ENCODE results near the gene PLCB2.
A peak's percentile ranks its signal among the peaks of the same experiment; 100 is the strongest.

PLCB2 gene

DNA sequence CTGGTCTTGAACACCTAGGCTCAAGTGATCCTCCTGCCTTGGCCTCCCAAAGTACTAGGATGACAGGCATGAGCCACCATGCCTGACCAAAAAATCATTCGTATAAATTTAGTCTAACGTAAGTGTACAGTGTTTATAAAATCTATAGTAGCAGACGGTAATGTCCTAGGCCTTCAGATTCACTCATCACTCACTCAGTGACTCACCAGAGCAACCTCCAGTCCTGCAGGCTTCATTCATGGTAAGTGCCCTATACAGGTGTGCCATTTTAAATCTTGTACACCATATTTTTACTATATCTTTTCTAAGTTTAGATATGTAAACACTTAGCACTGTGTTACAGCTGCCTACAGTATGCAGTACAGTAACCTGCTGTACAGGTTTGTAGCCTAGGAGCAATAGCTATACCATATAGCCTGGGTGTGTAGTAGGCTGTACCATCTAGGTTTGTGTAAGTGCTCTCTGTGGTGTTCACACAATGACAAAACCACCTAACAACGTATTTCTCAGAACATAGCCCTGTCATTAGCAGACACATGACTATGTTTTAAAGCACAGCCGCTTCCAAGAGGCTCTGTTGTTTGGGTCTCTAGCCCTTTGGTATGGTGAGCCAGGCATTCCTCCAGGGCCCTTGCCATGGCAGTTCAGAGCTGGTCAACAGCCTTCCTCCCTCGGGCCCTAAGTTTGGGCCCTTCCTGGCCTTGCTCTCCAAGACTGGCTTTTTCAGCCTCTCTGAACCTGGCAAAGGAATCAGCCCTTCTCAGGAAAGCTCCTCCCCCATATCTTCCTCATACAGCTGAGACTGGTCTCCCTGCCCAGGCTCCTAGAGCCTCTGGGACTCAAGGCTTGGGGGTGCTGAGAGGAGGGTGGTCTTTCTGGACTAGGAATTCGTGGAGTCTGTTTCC, 34.9 kb upstream of the PLCB2 start:
- Histone ChIP-seq H3K9me3 (ENCODE audit: severe bottlenecking) (no peaks in the 10 kb centered on the region), H3K27me3 (ENCODE audit: insufficient read depth, low read depth, severe bottlenecking) (no peaks in the 10 kb centered on the region), H3K4me3 (ENCODE audit: low read depth, low read length) (no peak overlapping the region), H3K36me3 (no peaks in the 10 kb centered on the region), H3K27ac (no peak overlapping the region)
- TF ChIP-seq, protein P1, sequence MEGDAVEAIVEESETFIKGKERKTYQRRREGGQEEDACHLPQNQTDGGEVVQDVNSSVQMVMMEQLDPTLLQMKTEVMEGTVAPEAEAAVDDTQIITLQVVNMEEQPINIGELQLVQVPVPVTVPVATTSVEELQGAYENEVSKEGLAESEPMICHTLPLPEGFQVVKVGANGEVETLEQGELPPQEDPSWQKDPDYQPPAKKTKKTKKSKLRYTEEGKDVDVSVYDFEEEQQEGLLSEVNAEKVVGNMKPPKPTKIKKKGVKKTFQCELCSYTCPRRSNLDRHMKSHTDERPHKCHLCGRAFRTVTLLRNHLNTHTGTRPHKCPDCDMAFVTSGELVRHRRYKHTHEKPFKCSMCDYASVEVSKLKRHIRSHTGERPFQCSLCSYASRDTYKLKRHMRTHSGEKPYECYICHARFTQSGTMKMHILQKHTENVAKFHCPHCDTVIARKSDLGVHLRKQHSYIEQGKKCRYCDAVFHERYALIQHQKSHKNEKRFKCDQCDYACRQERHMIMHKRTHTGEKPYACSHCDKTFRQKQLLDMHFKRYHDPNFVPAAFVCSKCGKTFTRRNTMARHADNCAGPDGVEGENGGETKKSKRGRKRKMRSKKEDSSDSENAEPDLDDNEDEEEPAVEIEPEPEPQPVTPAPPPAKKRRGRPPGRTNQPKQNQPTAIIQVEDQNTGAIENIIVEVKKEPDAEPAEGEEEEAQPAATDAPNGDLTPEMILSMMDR (IDR thresholded peaks at IDR 0.05; ENCODE audit: low read depth, low read length): no peak
- no peak for DNase-seq

DNA sequence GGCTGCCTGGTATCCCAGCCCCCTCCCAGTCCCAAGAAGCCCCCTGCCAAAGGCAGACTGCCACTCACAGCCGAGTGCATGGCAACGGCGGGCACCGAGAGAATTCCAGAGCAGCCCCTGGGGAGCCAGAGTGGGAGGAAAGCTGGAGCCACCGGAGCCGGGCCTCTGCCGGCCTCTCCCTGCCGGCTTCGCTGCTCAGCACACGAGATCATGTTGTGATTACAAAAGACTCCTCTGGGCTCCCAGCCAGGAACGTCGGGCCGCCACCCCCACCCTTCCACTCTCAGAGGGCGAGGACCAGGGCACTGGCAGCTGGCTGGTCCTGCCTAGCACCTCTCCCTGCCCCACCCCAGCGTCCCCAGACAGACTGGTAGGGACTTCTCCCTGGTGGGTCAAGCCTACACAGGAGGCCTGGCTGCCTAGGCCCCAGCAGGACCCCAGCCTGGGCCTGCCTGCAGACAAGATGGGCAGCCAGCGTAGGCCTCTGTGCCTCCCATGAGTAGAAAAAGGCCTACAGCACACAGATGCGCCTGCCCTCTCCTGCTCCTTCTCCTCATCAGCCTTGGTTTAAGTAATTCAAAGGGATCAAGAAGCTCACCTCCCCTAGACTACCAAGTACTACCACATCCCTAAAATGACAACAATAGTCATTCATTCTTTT, 33.1 kb upstream of the PLCB2 start, which contains the start of gene CCDC9B:
Gene CCDC9B (minus strand): TSS at position 200 of the 661 bp plus-strand sequence. CDS start 120 bp downstream, at position 80.
- Histone ChIP-seq H3K4me3 (ENCODE audit: low read depth, low read length) (no peak within 1 kb of the TSS), H3K36me3 (no peaks in the 10 kb centered on the region), H3K9me3 (ENCODE audit: severe bottlenecking) (no peaks in the 10 kb centered on the region), H3K27me3 (ENCODE audit: insufficient read depth, low read depth, severe bottlenecking) (no peaks in the 10 kb centered on the region), H3K27ac (peak within 1 kb of the TSS; percentile 67)
- DNase-seq: no peak
- TF ChIP-seq, protein P1 (IDR thresholded peaks at IDR 0.05; ENCODE audit: low read depth, low read length): no peak

DNA sequence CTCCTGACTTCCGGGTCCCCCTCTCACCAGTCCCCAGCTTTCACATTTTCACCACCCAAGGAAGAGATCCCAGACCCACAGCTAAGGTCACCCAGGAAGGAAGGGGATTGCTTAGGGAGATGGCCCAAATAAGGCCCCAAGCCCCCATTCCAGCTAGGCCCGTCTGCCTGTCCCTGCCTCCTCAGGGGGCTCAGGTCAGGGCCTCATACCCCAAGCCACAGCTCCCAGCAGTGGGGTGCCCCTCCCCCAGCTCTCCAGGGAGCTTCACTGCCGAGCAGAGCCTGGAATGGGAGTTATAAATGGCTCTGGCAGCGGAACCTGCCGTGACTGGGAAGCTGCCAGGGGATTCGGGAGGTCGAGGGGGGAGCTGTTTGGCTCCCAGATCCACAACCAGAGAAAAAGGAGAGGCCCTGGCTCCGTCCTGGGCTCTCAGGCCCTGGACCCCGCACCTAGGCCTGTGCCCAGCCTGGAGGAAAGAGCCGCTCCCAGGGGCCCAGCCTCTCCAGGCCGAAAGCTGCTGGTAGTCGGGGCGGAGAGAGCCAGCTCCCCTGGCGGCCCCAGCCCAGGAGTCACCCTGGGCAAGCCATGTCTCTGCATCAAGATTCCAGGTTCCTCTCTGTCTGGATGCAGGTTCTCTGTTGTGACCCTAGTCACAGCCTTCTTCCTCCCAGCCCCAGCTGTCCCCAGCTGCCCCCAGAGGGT, 32.5 kb upstream of the PLCB2 start:
- H3K4me3 ChIP-seq (ENCODE audit: low read depth, low read length): no peak overlapping the region
- DNase-seq: no peak
- H3K27ac ChIP-seq: peak overlapping the region; percentile 67

DNA sequence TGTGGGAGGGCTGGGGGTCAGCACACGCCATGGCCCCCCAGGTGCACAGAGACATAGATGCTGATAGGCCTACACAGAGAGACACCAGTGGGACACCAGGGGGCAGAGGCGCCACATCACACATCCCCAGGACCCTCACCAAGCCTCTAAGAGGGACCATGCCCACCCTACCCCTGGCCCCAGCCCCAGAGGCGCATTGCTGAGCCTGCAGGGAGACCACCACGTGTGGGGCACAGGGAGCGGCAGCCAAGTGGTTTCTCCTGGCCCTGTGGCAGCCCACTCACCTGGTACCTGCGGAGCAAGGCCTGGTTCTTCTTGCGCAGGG, 31.8 kb upstream of the PLCB2 start:
- DNase-seq: no peak
- Histone ChIP-seq H3K9me3 (ENCODE audit: severe bottlenecking) (no peaks in the 10 kb centered on the region), H3K4me3 (ENCODE audit: low read depth, low read length) (no peak overlapping the region), H3K36me3 (no peaks in the 10 kb centered on the region), H3K27ac (peak overlapping the region; percentile 67), H3K27me3 (ENCODE audit: insufficient read depth, low read depth, severe bottlenecking) (no peaks in the 10 kb centered on the region)
- TF ChIP-seq, protein P1 (IDR thresholded peaks at IDR 0.05; ENCODE audit: low read depth, low read length): peak; percentile 69

More for the DNA sequence above, 32.5 kb upstream of the PLCB2 start:
- Histone ChIP-seq H3K36me3 (no peaks in the 10 kb centered on the region), H3K9me3 (ENCODE audit: severe bottlenecking) (no peaks in the 10 kb centered on the region), H3K27me3 (ENCODE audit: insufficient read depth, low read depth, severe bottlenecking) (no peaks in the 10 kb centered on the region)
- TF ChIP-seq, protein P1 (IDR thresholded peaks at IDR 0.05; ENCODE audit: low read depth, low read length): no peak

DNA sequence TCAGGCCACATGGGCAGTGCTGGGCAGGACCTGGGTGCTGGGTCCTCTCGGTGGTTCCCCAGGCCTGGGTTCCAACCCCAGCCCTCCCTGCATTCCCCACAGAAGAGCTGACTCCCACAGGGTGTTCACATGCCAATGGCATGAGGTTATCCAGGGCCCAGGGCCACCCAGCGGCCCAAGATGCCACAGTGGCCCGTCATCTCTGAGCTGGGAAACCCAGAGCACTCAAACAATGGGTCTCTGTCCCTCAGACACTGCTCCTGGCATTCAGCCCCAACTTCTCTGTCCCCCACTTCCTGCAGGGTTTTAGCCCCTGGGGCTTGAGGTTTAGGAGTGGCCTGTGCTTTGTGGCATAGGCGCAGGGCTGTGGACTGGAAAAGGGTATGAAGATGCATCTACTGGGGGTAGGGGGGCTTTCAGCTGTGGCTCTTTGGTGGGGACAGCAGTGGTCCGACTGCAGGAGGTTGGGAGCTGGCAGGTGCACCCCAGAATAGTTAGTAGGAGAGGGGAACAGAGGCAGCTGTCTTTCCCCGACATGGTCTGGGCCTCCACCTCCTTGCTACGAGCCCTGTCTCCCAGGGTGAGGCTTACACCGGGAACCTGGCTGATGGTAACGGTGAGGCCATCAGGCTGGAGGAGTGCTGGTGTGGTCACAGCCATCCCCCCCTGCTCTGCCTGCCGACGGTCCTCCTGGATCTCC, 31.3 kb upstream of the PLCB2 start:
- no peak overlapping the region for H3K27ac ChIP-seq

More for the DNA sequence above, 31.3 kb upstream of the PLCB2 start:
- Histone ChIP-seq H3K4me3 (ENCODE audit: low read depth, low read length) (no peak overlapping the region), H3K27me3 (ENCODE audit: insufficient read depth, low read depth, severe bottlenecking) (no peaks in the 10 kb centered on the region), H3K9me3 (ENCODE audit: severe bottlenecking) (no peaks in the 10 kb centered on the region), H3K36me3 (no peaks in the 10 kb centered on the region)
- no peak for DNase-seq
- TF ChIP-seq, protein P1 (IDR thresholded peaks at IDR 0.05; ENCODE audit: low read depth, low read length): no peak
